ENCODE results near the gene STX3. TPM values are rescaled to one million over a fixed set of nuclear protein-coding genes. Genes with fewer than 3 reads are reported as not detected.

Gene STX3
- total RNA-seq (2022; extraction: Qiagen RNA extraction; ENCODE audit: low read depth), result 23.1 to 27.2 TPM (median 25.8 TPM) in 5 replicates

GRCh38 chr11:59754859-59755700 lies at the start of gene STX3:
TSS of gene STX3 (plus strand) at chr11:59755376. CDS start at chr11:59755606, 230 bp downstream.

DNA sequence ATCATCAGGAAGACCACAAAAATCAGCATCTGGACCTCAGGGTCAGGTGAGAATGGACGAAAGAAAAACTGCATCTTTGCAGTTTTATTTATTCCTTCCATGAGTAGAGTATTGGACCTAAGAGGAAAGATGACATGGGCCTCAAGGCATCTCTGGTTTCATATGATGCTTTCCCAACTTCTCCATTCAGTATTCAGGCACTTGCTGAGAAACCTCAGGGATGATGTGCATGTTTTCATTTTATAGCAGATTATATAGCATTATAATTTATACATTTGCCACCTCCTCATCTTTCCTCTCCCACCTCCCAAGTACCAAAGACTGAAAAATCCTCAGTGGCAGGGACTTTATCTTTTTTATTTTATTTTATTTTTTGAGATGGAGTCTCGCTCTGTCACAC lies 41.4 kb upstream of the STX3 start, which contains the start of gene OR10V1:
Gene OR10V1 (minus strand): TSS at position 101 of the 400 bp plus-strand sequence. CDS start 0 bp downstream, at position 101.

GRCh38 chr11:59810189-59810910 lies 55.2 kb downstream of the STX3 start, which contains the start of gene MRPL16:
TSS of gene MRPL16 (minus strand) at chr11:59810778. CDS start at chr11:59810658, 120 bp downstream.

GRCh38 chr11:59845399-59845798 lies 90.2 kb downstream of the STX3 start, which contains the start of gene CBLIF:
TSS of gene CBLIF (minus strand) at chr11:59845499. CDS start at chr11:59845453, 46 bp downstream.

Other genes starting within 250 kb of the STX3 start
- gene OR4D9, start 243.8 kb upstream of the STX3 start, total RNA-seq (2022; extraction: Qiagen RNA extraction; ENCODE audit: low read depth), result not detected in 5 replicates
- gene OSBP, start 139.6 kb upstream of the STX3 start, total RNA-seq (2022; extraction: Qiagen RNA extraction; ENCODE audit: low read depth), result 27.5 to 29.8 TPM (median 28.9 TPM) in 5 replicates
- gene PATL1, start 86.3 kb upstream of the STX3 start, total RNA-seq (2022; extraction: Qiagen RNA extraction; ENCODE audit: low read depth), result 41.9 to 50.6 TPM (median 48.1 TPM) in 5 replicates
- gene OR10V1, start 41.5 kb upstream of the STX3 start, total RNA-seq (2022; extraction: Qiagen RNA extraction; ENCODE audit: low read depth), result not detected in 5 replicates
- gene MRPL16, start 55.4 kb downstream of the STX3 start, total RNA-seq (2022; extraction: Qiagen RNA extraction; ENCODE audit: low read depth), result 62.6 to 68.1 TPM (median 66.4 TPM) in 5 replicates
- not detected in 5 replicates for gene CBLIF, start 90.1 kb downstream of the STX3 start, total RNA-seq (2022; extraction: Qiagen RNA extraction; ENCODE audit: low read depth)
- gene TCN1, start 111.1 kb downstream of the STX3 start, total RNA-seq (2022; extraction: Qiagen RNA extraction; ENCODE audit: low read depth), result 0.20 to 0.54 TPM (median 0.34 TPM) in 4 of 5 replicates, not detected in the other
- gene OOSP3, start 123.4 kb downstream of the STX3 start, total RNA-seq (2022; extraction: Qiagen RNA extraction; ENCODE audit: low read depth), result not detected in 5 replicates
- gene OOSP1, start 183.1 kb downstream of the STX3 start, total RNA-seq (2022; extraction: Qiagen RNA extraction; ENCODE audit: low read depth), result not detected in 5 replicates
- not detected in 5 replicates for gene OOSP4A, start 208.7 kb downstream of the STX3 start, total RNA-seq (2022; extraction: Qiagen RNA extraction; ENCODE audit: low read depth)